HG02885 (cell line): ENCODE results near the gene FAM222A.

Experiments
- ATAC-seq: cut with Tn5 transposase; IDR thresholded peaks from one replicate; pipeline ENCODE4 v1.9.1; 2021; ENCODE audit warnings: mild to moderate bottlenecking; ENCODE audit not compliant: unreplicated experiment, poor library complexity

FAM222A gene

GRCh38 chr12:109793411-109793810 lies 79.8 kb downstream of the FAM222A start:
- no peak for ATAC-seq

GRCh38 chr12:109793826-109794501 lies 80.3 kb downstream of the FAM222A start:
- ATAC-seq: no peak

DNA sequence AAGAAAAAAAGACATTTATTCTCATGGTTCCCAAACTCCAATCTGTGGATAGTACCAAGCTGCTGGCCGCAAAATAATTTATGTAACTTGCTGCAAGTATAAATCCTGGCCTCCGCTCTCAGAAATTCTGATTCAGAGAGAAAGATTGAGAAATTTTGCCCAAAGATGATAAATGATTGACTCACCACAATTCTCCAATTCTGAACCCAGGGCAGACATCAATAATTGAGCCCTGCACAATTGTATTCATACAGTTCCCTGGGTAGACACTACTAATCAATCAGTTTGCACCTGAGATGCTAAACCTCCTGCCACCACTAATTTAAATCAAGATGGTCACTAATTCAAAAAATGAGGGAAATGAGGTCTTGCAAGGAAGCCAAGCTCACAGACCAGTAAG lies 81.4 kb downstream of the FAM222A start:
- ATAC-seq: no peak

- no peak for ATAC-seq
Measured at GRCh38 chr12:109796057-109796456, 82.4 kb downstream of the FAM222A start.

GRCh38 chr12:109797905-109798669 lies 84.5 kb downstream of the FAM222A start:
- ATAC-seq: no peak

GRCh38 chr12:109798691-109799090 lies 85.1 kb downstream of the FAM222A start:
- ATAC-seq: no peak

GRCh38 chr12:109800536-109800935 lies 86.9 kb downstream of the FAM222A start:
- ATAC-seq: no peak

DNA sequence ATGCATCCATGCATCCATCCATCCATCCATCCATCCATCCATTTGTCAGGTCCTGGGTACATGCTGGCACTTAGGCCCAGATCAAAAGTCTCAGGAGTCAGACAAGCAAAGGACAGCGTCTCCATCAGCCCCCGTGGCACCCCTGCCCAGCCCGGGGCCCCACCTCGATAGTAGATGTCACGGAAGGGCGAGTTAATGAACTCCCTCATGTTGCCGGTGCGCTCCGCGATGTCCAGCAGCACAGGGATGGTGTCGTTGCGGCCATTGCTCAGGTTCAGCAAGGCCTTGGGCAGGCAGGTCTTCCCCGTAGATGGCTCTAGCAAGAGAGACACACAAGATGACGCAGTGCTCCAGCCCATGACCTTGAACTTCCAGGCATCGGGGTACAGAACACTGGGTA lies 89.2 kb downstream of the FAM222A start:
- ATAC-seq: no peak

DNA sequence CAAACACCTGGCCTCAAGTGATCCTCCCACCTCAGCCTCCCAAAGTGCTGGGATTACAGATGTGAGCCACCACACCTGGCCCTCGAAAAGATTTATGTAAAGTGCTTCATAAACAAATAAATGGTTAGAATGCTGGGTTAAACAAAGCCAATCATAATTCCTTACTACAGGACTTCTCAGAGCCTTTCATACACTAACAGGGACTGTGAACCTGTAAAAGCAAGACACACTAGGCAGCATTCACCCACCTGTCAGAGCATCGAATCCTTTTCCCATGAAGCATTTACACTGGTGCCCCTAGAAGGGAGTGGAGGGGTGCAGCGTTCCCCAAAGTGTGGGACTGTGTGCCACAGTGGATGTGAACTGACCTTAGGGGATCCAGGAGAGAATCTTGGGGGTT lies 90.1 kb downstream of the FAM222A start:
- no peak for ATAC-seq

DNA sequence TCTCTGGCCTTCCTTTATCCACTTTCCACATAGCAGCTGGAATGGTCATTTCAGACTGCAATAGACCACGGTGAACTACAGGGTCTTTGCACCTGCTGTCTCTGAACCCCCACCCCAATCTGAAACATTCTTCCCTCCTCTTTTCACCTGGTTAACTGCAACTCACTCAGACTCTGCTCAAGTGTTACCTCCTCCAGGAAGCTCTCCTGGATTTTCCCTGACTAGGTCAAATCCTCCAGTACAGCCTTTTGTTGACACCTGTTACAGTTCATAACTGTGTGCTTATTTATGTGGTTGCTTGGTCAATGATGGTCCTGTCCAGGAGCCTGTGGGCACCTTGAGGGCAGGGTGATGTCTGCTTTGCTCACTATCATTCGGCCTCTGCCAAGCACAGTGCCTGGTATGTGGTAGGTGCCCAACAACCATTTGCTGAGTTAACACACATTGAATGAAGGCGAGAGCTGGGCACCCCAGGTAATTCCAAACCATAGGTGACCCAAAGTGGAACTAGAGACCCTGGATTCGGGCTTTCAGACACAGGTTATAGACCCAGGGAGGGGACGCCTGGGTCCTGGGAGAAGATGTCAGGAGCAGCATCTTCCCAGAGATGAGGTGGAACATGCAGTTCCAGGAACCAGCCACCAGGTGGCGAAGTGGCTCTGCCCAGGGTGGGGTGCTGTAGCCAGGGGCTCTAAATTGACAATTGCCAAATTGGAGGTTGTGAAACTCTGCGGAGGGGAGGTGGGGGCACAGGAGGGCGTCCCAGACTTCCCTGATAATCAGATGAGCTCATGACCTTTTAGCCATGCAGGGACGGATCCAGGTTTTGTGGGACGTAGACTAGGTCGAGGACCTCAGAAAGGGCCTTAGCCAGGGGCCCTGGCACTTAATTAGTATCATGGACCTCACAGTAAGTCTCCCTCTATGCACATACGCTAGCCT lies 91.5 kb downstream of the FAM222A start:
- no peak for ATAC-seq

DNA sequence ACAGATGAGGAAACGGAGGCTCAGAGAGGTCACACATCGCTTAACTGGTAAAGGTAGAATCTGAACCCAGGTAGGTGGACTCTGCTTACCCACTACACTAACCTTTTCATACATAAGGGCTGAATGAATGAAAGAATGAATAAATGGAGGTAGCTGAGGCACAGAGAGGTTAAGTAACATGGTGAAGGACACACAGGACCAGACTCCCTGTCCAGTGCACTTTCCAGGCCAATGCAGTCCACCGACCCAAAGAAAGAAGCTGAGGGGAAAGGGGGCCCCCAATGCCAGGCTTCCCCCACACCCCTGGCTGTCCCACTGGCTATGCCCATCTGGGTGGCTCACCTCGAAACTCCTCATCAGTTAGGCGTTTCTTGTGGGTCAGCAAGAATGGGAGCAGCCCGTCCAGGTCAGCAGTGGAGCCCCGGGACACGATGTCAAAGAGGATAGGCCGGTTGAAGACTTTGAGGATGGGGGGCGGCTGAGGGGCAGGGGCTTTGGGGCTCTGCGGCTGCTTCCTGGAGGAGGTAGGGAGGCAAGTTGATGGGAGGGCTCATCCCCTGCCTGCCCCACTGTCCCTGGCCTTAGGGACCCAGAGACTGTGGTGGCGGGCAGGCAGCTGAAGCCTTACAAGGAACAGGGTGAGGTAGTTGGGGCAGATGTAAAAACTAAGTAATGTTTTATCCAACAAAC lies 94.5 kb downstream of the FAM222A start:
- no peak for ATAC-seq

DNA sequence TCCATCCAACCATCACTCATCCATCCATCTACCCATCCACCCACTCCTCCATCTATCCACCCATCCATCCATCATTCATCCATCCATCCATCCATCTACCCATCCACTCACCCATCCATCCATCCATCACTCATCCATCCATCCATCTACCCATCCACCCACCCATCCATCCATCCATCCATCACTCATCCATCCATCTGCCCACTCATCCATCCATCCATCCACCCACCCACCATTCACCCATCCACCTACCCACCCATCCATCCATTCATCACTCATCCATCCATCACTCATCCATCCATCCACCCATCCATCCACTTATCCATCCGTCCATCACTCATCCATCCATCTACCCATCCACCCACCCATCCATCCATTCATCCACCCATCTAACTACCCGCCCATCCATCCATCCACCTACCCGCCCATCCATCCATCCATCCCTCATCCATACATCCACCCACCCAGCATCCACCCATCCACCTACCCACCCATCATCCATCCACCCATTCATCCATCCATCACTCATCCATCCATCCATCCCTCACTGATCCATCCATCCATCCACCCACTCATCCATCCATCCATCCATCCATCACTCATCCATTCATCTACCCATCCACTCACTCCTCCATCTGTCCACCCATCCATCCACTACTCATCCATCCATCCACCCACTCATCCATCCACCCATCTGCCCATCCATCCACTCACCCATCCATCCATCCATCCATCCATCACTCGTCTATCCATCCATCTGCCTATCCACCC lies 95.4 kb downstream of the FAM222A start:
- no peak for ATAC-seq

- no peak for ATAC-seq
Measured at GRCh38 chr12:109810954-109811623, 97.5 kb downstream of the FAM222A start.

GRCh38 chr12:109811624-109811995 lies 98.0 kb downstream of the FAM222A start:
- no peak for ATAC-seq

DNA sequence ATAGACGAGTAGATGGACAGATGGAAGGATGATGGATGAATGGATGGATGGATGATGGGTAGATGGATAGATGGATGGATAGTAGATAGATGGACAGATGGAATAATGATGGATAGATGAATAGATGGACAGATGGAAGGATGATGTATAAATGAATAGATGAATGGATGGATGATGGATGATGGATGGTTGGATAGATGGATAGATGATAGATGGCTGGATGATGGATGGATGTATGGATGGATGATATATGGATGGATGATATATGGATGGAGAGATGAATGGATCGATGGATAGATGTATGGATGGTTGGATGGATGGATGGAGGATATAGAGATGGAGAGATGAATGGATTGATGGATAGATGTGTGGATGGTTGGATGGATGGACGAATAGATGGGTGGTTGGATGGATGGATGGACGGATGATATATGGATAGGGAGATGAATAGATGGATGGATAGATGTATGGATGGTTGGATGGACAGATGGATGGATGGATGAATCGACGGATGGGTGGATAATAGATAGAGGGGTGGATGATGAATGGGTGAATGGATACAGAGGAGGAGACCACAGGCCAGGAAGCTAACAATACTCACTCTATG lies 100.3 kb downstream of the FAM222A start:
- no peak for ATAC-seq

DNA sequence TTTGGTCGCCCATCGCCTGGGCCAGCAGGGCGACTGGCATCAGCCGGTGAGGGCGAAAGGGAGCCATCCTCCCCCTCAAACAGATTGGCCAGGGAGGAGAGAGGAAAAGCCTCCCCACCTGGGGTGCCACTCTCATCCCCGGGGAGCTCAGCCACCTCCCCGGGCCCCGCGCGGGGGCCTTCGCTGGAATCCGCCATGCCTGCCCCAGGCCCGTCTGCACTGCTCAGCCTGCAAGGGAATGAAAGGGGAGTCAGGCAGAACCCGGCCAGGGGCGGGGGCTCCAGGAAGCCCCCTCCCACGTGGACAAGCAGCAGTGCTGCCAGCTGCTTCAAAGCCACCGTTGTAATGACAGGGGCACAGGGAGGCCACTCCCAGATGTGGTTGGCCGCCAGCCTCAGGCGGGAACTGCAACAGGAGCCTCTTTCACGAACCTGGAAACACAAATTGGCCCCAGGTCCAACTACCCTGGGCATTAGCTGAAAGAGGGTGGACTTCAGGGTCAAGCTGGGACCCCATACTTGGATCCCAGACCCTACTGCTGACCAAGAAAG lies 101.0 kb downstream of the FAM222A start:
- ATAC-seq: no peak

GRCh38 chr12:109815225-109815624 lies 101.6 kb downstream of the FAM222A start:
- ATAC-seq: no peak
